ENCODE results near the gene FHIT.

Gene FHIT

GRCh38 chr3:60513241-60513640 is 738.0 kb downstream of the FHIT start:
- DNase-seq (ENCODE audit: low spot score) (no peak), FAIRE-seq (no peak)

- FAIRE-seq (no peak), DNase-seq (ENCODE audit: low spot score) (no peak)
Measured at GRCh38 chr3:60512506-60512905, 738.7 kb downstream of the FHIT start.

- DNase-seq (ENCODE audit: low spot score) (no peak), FAIRE-seq (no peak)
Measured at GRCh38 chr3:60509471-60509870, 741.8 kb downstream of the FHIT start.

GRCh38 chr3:60504827-60505457 is 746.3 kb downstream of the FHIT start:
- FAIRE-seq: no peak

GRCh38 chr3:60501314-60501713 is 749.9 kb downstream of the FHIT start:
- FAIRE-seq (no peak), DNase-seq (ENCODE audit: low spot score) (no peak)

More at GRCh38 chr3:60504827-60505457, 746.3 kb downstream of the FHIT start:
- no peak for DNase-seq (ENCODE audit: low spot score)

- DNase-seq (ENCODE audit: low spot score) (no peak), FAIRE-seq (no peak)
Measured at GRCh38 chr3:60497902-60498301, 753.4 kb downstream of the FHIT start.

GRCh38 chr3:60490992-60491391 is 760.3 kb downstream of the FHIT start:
- no peak for FAIRE-seq
- DNase-seq (ENCODE audit: low spot score): no peak

GRCh38 chr3:60475096-60475495 is 776.2 kb downstream of the FHIT start:
- FAIRE-seq (no peak), DNase-seq (ENCODE audit: low spot score) (no peak)

- FAIRE-seq (no peak), DNase-seq (ENCODE audit: low spot score) (no peak)
Measured at GRCh38 chr3:60469481-60469880, 781.8 kb downstream of the FHIT start.

- FAIRE-seq (no peak), DNase-seq (ENCODE audit: low spot score) (no peak)
Measured at GRCh38 chr3:60463685-60464084, 787.6 kb downstream of the FHIT start.

- DNase-seq (ENCODE audit: low spot score) (no peak), FAIRE-seq (no peak)
Measured at GRCh38 chr3:60461267-60461666, 790.0 kb downstream of the FHIT start.

- FAIRE-seq (no peak), DNase-seq (ENCODE audit: low spot score) (no peak)
Measured at GRCh38 chr3:60456180-60456579, 795.1 kb downstream of the FHIT start.

GRCh38 chr3:60453326-60453725 is 797.9 kb downstream of the FHIT start:
- FAIRE-seq: no peak

GRCh38 chr3:60448696-60449095 is 802.6 kb downstream of the FHIT start:
- DNase-seq (ENCODE audit: low spot score) (no peak), FAIRE-seq (no peak)

More at GRCh38 chr3:60453326-60453725, 797.9 kb downstream of the FHIT start:
- DNase-seq (ENCODE audit: low spot score): no peak

GRCh38 chr3:60445446-60445845 is 805.8 kb downstream of the FHIT start:
- no peak for FAIRE-seq
- DNase-seq (ENCODE audit: low spot score): no peak

- DNase-seq (ENCODE audit: low spot score) (no peak), FAIRE-seq (no peak)
Measured at GRCh38 chr3:60444898-60445437, 806.3 kb downstream of the FHIT start.

GRCh38 chr3:60440869-60441268 is 810.4 kb downstream of the FHIT start:
- DNase-seq (ENCODE audit: low spot score): no peak
- no peak for FAIRE-seq

GRCh38 chr3:60435941-60436650 is 815.2 kb downstream of the FHIT start:
- FAIRE-seq (no peak), DNase-seq (ENCODE audit: low spot score) (no peak)

GRCh38 chr3:60434950-60435349 is 816.3 kb downstream of the FHIT start:
- FAIRE-seq (no peak), DNase-seq (ENCODE audit: low spot score) (no peak)

- DNase-seq (ENCODE audit: low spot score): no peak
- FAIRE-seq: no peak
Measured at GRCh38 chr3:60434323-60434722, 816.9 kb downstream of the FHIT start.

- DNase-seq (ENCODE audit: low spot score): no peak
- no peak for FAIRE-seq
Measured at GRCh38 chr3:60431599-60431958, 819.7 kb downstream of the FHIT start.

- FAIRE-seq: no peak
- no peak for DNase-seq (ENCODE audit: low spot score)
Measured at GRCh38 chr3:60430205-60430604, 821.0 kb downstream of the FHIT start.

GRCh38 chr3:60427109-60427508 is 824.1 kb downstream of the FHIT start:
- no peak for FAIRE-seq
- DNase-seq (ENCODE audit: low spot score): no peak

All from RCC 7860 (cell line).